Peyer's patch (tissue), 4 donors: ENCODE measurements around the gene SEMA5A.

Experiments used
- CTCF ChIP-seq, 6 experiments: fragments of 450-650 bp in 4 of 6; fragments of 200-600 bp in 2 of 6; sonication (generic) in 1 of 6; IDR thresholded peaks; one replicate each; pipeline ENCODE4 v1.5.1; 2017 to 2019; ENCODE audit warnings: antibody characterized with exemption in 6 of 6, mild to moderate bottlenecking in 3 of 6, moderate library complexity in 1 of 6
- POLR2A ChIP-seq, 2 donors: fragments of 450-650 bp; IDR thresholded peaks; one replicate each; pipeline ENCODE4 v1.5.1; 2017; ENCODE audit warnings: antibody characterized with exemption in 2 of 2, mild to moderate bottlenecking in 2 of 2, moderate library complexity in 2 of 2

- TF ChIP-seq CTCF (IDR thresholded peaks at IDR 0.05) (no peak), POLR2A (IDR thresholded peaks at IDR 0.05) (no peak)
These were observed 530.0 kb downstream of the SEMA5A start for GRCh38 chr5:9015937-9016270.
